ENCODE measurements around the gene CASP5. TPM values are rescaled to one million over a fixed set of nuclear protein-coding genes. Genes with fewer than 3 reads are reported as not detected.
A peak's percentile ranks its signal among the peaks of the same experiment; 100 is the strongest.
"Not testable (repeated sequence)": the region's sequence is repeated elsewhere in the genome, so short reads cannot be mapped to it uniquely, and the experiment has no call there.

CASP5 gene
- not detected for total RNA-seq

GRCh38 chr11:105023003-105023402 lies at the start of gene CASP5:
CASP5 (minus strand) TSS chr11:105023168; CDS start chr11:105023136, 32 bp downstream.
- no peak for DNase-seq (ENCODE audit: low spot score)

DNA sequence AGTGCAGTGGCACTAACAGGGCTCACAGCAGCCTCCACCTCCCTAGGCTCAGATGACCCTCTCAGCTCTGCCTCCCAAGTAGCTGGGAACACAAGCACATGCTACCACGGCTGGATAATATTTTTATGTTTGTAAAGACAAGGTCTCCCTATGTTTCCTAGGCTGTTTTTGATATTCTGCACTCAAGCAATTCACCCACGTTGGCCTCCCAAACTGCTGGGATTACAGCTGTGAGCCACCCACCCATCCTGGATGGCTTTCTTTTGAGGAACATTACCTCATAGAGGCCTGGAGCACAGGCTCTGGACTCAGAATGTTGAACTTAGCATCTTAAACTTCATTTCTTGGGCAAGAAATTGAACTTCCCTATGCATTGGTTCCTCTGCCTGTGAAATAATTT lies 49.1 kb upstream of the CASP5 start:
- DNase-seq (ENCODE audit: low spot score) = not testable (repeated sequence)

GRCh38 chr11:105071089-105071732 lies 48.2 kb upstream of the CASP5 start:
- no peak for DNase-seq (ENCODE audit: low spot score)

GRCh38 chr11:105070306-105070705 lies 47.3 kb upstream of the CASP5 start:
- no peak for DNase-seq (ENCODE audit: low spot score)

GRCh38 chr11:105069749-105070148 lies 46.8 kb upstream of the CASP5 start:
- DNase-seq (ENCODE audit: low spot score) = not testable (repeated sequence)

DNA sequence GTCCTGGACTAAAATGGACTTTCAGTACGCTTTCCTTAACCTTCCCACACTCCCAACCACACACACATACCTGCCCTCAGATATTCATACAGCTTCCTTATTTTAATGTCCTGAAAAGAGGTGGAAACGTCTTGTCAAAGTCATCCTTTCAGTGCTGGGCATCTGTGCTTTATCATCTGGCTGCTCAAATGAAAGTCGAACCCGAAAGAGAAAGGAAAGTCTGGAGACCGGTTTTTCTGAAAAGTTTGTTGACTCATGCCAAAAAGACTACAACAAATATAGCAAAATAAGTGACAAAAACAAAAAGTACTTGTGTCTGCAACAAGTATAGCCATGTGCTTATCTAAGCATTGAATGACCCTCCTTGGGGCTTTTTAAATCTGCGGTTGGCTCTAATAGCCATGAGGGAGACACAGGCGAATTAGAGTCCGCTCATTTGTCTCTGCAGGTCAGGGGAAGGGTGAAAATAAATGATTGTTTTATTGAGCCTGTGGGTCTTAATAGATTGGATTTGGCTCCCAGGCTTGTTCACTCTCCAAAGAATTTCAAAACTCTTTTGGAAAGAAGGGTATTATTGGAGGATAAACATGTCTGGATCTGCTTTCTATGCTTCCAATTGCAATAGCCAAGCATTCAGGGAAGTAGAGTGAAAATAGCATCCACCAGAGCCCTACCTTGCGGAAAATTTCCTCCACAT lies 40.4 kb upstream of the CASP5 start:
- not testable (repeated sequence) for DNase-seq (ENCODE audit: low spot score)

GRCh38 chr11:105057432-105057831 lies 34.5 kb upstream of the CASP5 start:
- no peak for DNase-seq (ENCODE audit: low spot score)

DNA sequence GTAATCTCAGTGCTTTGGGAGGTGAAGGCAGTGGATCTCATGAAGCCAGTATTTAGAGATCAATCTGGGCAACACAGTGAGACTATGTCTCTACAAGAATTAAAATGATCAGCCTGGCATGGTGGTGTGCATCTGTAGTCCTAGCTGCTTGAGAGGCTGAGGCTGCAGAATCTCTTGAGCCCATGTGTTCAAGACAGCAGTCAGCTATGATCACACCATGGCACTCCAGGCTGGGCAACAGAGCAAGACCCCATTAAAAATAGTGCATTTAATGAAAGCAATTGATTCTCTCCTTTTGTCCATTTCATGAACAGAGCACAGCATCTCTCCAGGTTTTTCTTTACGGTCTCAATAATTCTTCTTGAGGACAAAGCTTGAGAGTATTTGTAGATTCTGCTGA lies 33.5 kb upstream of the CASP5 start:
- no peak for DNase-seq (ENCODE audit: low spot score)

GRCh38 chr11:105054723-105055493 lies 31.9 kb upstream of the CASP5 start:
- DNase-seq (ENCODE audit: low spot score) = no peak

DNA sequence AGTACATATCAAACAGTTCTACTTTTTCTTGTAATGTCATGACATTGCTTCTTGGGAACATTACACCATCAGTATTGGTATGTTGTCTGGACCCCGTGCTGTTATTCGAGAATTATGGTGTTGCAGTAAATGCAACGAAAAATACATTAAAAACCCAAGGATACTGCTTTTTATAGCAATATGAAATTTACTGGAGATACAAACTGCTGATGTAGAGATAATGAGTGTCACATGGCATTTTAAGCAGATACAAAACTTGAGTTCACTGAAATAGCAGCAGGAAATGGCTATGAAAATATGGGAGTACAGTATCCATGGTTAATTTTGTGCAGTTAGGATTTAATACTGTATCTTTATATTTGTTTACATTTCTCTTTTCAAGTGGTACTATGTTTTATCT lies 29.5 kb upstream of the CASP5 start:
- no peak for DNase-seq (ENCODE audit: low spot score)

- DNase-seq (ENCODE audit: low spot score) = no peak
These were observed 28.6 kb upstream of the CASP5 start for GRCh38 chr11:105051559-105051958.

DNA sequence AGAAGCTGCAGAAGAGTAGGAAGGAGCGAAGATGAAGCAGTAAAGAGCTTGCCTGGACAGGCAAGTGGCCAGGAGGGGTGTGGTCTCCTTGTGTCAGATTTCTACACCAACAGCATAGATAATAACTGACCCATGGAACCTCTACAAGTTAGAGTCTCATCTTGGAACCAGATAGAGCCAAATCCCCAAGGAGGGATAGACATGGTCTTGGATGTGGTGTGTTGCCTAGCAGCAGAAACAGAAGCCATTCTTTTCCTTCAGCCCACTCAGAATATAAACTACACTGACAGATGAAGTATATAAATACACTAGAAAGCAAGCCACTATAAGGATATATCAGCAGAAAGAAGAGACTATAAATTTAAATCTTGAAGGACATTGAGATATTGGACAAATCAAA lies 26.5 kb upstream of the CASP5 start:
- no peak for DNase-seq (ENCODE audit: low spot score)

GRCh38 chr11:105046898-105047579 lies 24.1 kb upstream of the CASP5 start:
- peak; percentile 49 for DNase-seq (ENCODE audit: low spot score)

DNA sequence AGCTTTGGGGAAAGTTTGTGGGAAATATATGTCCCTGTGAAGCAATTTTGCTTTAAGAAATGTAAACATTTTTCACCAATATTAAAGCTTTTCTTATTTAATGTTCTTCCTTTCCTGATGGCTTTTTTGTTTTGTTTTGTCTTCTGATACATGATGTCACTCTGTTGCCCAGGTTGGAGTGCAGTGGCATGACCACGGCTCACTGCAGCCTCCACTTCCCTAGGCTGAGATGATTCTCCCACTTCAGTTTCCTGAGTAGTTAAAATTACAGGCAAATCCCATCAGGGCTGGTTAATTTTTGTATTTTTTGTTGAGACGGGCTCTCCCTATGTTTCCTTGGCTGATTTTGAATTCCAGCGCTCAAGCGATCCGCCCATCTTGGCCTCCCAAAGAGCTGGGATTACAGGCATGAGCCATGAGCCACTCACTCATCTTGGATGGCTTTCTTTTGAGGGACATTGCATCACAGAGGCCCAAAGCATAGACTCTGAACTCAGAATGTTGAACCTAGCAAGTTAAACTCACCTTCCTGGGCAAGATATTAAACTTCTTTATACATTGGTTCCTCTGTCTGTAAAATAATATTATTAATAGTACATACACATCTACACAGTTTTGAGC lies 22.8 kb upstream of the CASP5 start:
- no peak for DNase-seq (ENCODE audit: low spot score)

DNA sequence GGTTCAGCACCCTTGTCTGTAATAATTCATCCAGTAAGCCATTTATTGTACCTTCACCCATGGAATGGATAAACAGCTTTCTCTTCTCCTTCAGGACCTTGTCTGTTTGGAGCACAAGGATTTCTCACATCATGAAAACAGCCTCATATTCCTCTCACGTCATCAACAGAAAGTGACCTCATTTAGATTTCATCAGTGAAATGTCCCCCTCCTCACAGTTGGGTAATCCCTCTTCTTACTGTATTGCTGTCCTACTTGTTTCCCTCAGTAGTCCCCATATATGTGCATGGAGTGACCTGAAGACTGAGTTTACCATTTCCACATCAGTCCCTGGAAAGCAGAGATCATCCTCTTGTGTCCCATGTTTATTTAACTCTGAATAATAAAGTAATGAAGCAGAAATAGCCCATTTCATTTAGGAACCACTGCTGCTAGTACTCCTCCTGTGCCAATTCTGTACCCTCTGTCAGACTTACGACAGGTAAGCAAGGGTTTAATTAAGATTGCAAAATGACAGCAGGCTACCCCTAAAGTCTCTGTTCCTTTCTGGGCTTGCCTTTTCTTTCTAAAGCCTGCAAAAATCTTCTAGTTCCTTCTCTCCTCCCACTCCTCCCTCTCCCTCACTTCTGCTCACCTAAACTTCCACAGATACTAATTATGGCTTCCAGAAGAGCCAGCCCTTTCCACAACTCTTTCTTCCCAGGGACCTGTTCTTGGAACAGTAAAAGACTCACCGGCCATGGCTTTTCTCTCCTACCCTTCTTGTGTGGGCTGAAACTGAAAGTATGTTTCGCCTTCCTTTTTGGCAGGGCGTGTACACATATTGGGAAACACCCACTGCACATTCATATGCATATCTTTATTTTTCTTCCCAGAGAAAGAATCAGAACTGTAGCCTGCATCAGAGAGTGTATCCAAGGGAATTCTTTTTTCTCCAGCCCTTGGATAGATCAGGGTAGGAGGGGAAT lies 21.9 kb upstream of the CASP5 start, which contains the start of gene CARD16:
Gene CARD16 (minus strand): TSS at position 779 of the 968 bp plus-strand sequence. CDS start 38 bp downstream, at position 741.
- peak; percentile 60 for DNase-seq (ENCODE audit: low spot score)

GRCh38 chr11:105042178-105042577 lies 19.2 kb upstream of the CASP5 start:
- no peak for DNase-seq (ENCODE audit: low spot score)

GRCh38 chr11:105040703-105041102 lies 17.7 kb upstream of the CASP5 start:
- DNase-seq (ENCODE audit: low spot score) = no peak

DNA sequence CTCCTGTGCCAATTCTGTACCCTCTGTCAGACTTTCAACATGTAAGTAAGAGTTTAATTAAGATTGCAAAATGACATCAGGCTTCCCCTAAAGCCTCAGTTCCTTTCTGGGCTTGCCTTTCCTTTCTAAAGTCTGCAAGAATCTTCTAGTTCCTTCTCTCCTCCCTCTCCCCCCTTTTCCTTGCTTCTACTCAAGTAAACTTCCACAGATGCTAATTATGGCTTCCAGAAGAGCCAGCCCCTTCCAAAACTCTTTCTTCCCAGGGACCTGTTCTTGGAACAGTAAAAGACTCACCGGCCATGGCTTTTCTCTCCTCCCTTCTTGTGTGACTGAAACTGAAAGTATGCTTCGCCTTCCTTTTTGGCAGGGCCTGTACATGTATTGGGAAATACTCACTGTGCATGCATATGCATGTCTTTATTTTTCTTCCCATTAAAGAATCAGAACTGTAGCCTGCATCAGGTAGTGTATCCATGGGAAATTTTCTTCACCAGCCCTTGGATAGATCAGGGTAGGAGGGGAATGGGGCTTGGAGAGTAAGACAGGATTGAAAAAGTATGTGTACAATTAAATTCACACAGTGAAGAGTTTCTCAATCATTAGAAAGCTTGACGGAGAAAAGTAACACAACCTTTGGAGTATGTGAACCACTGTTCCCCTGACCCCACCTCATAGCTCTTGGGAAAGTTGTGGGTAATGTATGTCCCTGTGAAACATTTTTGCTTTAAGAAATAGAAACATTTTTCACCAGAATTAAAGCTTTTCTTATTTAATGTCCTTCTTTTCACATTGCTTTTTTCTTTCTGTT lies 12.0 kb upstream of the CASP5 start, which contains the start of gene CASP1:
Gene CASP1 (minus strand): TSS at position 332 of the 808 bp plus-strand sequence. CDS start 31 bp downstream, at position 301.
- DNase-seq (ENCODE audit: low spot score) = peak; percentile 58

- not testable (repeated sequence) for DNase-seq (ENCODE audit: low spot score)
These were observed 11.4 kb upstream of the CASP5 start for GRCh38 chr11:105034388-105034787.
